ENCODE measurements around the gene GNAS-AS1.

Gene GNAS-AS1

DNA sequence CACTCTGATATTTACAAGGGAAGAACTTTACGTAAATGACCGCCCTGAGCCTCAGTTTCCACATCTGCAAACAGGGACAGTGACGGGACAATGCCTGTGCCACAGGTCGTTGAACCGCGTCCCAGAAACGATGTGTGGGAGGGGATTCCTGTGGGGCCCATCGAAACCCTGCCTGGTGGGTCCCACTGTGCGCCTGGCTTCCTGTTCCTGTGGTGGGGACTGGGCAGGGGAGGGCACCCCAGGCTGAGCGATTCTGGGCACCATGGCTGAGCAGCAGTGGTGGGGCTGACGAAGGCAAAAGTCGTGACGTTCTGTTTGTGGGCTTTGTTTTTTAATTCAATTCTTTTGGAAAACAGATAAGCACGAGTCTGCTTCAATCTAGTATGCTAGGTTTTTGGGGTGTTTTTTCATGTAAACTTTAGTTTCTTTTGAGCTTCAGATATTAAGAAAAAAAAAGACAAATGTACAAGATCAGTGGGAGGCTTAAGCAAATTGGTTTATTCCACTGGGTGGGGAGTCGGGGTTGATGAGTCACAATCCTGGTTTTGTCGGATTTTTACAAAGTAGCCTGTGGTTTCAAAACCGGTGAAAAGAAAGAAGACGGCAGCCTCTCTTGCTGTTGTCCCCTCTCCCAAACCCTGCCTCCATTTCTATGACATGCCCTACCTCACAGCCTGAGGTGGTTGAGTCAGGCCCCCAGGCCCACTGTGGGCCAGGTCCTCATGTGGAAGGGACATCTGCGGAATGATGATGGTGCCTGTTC, 40.4 kb downstream of the GNAS-AS1 start:
- Histone ChIP-seq H2BK120ac (ENCODE audit: low read depth, low read length) (no peak overlapping the region), H3K4me1 (ENCODE audit: control insufficient read depth, insufficient read depth, low read depth, low read length) (peaks cover 6% of the 10 kb centered on the region), H3K4ac (ENCODE audit: low read depth in 1 of 2, low read length in 2 of 2) (no peak overlapping the region), H2BK5ac (ENCODE audit: low read depth, low read length, poor library complexity, severe bottlenecking) (no peak overlapping the region), H3K23ac (ENCODE audit: low read length in 2 of 2) (no peak overlapping the region), H2AK5ac (ENCODE audit: low read length, severe bottlenecking) (no peak overlapping the region), H4K8ac (ENCODE audit: low read length) (no peak overlapping the region), H3K18ac (ENCODE audit: low read depth in 1 of 2, low read length in 2 of 2) (no peak overlapping the region), H3K9me3 (ENCODE audit: control insufficient read depth, low read length) (no peaks in the 10 kb centered on the region), H3K14ac (ENCODE audit: low read length in 2 of 2) (no peak overlapping the region), H3K79me1 (replicated peaks; ENCODE audit: low read length, poor library complexity, severe bottlenecking) (no peaks in the 10 kb centered on the region), H4K91ac (ENCODE audit: low read length) (no peak overlapping the region), H3K27me3 (ENCODE audit: control insufficient read depth in 1 of 2, insufficient read depth in 1 of 2, low read length in 2 of 2) (peaks cover 19 to 71% of the 10 kb centered on the region in 2 experiments), H3K36me3 (ENCODE audit: control insufficient read depth in 1 of 2, insufficient read depth in 2 of 2, low read depth in 1 of 2, low read length in 2 of 2) (no peaks in the 10 kb centered on the region), H3K9ac (ENCODE audit: low read length) (peak overlapping the region; percentile 22), H2AFZ (ENCODE audit: low read depth, low read length) (no peak overlapping the region), H2BK15ac (ENCODE audit: low read depth, poor library complexity, severe bottlenecking) (no peak overlapping the region), H3K27ac (ENCODE audit: low read length, poor library complexity, severe bottlenecking) (no peak overlapping the region), H3K4me2 (ENCODE audit: low read length, poor library complexity, severe bottlenecking) (no peak overlapping the region), H2BK12ac (ENCODE audit: low read length in 2 of 2) (no peak overlapping the region), H3K4me3 (ENCODE audit: insufficient read depth in 1 of 2, low read depth in 1 of 2, low read length in 2 of 2) (no peak overlapping the region)
- DNase-seq = no peak
- WGBS = 85% methylated on average over 19 of the region's 19 CpGs

DNA sequence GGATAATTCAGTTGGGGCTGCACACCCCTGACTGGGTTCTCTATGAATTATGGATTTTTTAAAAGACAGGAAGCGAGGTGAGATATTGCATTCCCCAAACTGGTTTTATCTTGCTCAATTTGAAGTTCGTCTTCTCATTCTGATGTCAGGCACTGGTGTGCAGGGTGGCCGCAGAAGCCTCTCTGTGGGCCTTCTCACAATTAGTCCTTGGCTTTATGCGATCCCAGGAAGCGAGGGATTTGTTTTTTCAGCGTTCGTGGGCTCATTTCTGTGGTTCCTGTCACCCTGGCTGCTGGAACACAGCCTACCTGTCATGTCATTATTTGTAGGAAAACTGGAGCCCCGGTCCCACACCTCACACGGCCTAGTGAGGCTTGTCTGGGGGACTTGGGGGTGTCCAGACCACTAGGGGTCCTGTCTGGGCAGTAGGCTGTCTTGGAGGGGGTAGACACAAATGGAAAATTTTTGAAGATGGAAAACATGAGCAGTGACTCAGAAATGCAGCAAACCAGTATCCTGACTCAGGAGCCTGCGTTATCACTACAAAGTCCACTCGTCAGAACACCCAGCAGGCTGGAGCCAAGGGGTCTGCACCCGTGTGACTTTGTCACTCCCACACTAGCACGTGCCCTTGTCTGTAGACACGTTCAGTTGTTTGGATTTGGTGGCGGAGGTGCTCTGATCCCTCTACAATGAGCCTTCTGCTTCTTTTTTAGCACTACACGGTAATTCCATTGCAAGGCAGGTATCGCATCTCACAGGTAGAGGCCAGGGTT, 42.2 kb downstream of the GNAS-AS1 start:
- Histone ChIP-seq H3K79me1 (replicated peaks; ENCODE audit: low read length, poor library complexity, severe bottlenecking) (no peaks in the 10 kb centered on the region), H3K27ac (ENCODE audit: low read length, poor library complexity, severe bottlenecking) (no peak overlapping the region), H3K4me3 (ENCODE audit: insufficient read depth in 1 of 2, low read depth in 1 of 2, low read length in 2 of 2) (no peak overlapping the region), H3K27me3 (ENCODE audit: control insufficient read depth in 1 of 2, insufficient read depth in 1 of 2, low read length in 2 of 2) (peaks cover 23 to 83% of the 10 kb centered on the region in 2 experiments), H3K4me1 (ENCODE audit: control insufficient read depth, insufficient read depth, low read depth, low read length) (peaks cover 6% of the 10 kb centered on the region), H2AK5ac (ENCODE audit: low read length, severe bottlenecking) (no peak overlapping the region), H2AFZ (ENCODE audit: low read depth, low read length) (no peak overlapping the region), H2BK120ac (ENCODE audit: low read depth, low read length) (no peak overlapping the region), H3K4ac (ENCODE audit: low read depth in 1 of 2, low read length in 2 of 2) (no peak overlapping the region), H2BK12ac (ENCODE audit: low read length in 2 of 2) (no peak overlapping the region), H3K4me2 (ENCODE audit: low read length, poor library complexity, severe bottlenecking) (no peak overlapping the region), H3K9me3 (ENCODE audit: control insufficient read depth, low read length) (no peaks in the 10 kb centered on the region), H3K23ac (ENCODE audit: low read length in 2 of 2) (no peak overlapping the region), H2BK15ac (ENCODE audit: low read depth, poor library complexity, severe bottlenecking) (no peak overlapping the region), H2BK5ac (ENCODE audit: low read depth, low read length, poor library complexity, severe bottlenecking) (no peak overlapping the region), H3K9ac (ENCODE audit: low read length) (no peak overlapping the region), H4K8ac (ENCODE audit: low read length) (no peak overlapping the region), H3K18ac (ENCODE audit: low read depth in 1 of 2, low read length in 2 of 2) (no peak overlapping the region), H3K36me3 (ENCODE audit: control insufficient read depth in 1 of 2, insufficient read depth in 2 of 2, low read depth in 1 of 2, low read length in 2 of 2) (no peaks in the 10 kb centered on the region), H3K14ac (ENCODE audit: low read length in 2 of 2) (no peak overlapping the region), H4K91ac (ENCODE audit: low read length) (no peak overlapping the region)
- WGBS = 85% methylated on average over 17 of the region's 17 CpGs
- DNase-seq = no peak

DNA sequence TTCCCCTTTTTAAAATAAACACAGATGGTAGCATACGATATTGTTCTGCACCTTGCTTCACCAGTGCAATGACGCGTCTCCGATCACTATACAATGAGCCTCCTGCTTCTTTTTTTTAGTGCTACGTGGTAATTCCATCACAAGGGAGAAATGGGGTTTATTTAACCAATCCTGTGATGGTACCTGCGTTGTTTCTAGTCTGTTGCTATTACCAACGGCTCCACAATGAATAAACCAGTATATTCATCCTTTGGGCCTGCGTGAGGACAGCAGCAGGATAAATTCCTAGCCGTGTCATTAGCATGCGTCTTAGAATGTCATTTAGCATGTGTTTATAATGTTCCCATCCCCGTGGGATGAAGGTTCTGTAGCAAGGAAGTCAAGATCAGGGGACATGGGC, 42.9 kb downstream of the GNAS-AS1 start:
- Histone ChIP-seq H3K18ac (ENCODE audit: low read depth in 1 of 2, low read length in 2 of 2) (no peak overlapping the region), H4K8ac (ENCODE audit: low read length) (no peak overlapping the region), H2AK5ac (ENCODE audit: low read length, severe bottlenecking) (no peak overlapping the region), H2BK15ac (ENCODE audit: low read depth, poor library complexity, severe bottlenecking) (no peak overlapping the region), H3K27me3 (ENCODE audit: control insufficient read depth in 1 of 2, insufficient read depth in 1 of 2, low read length in 2 of 2) (peaks cover 29 to 83% of the 10 kb centered on the region in 2 experiments), H3K23ac (ENCODE audit: low read length in 2 of 2) (no peak overlapping the region), H3K4ac (ENCODE audit: low read depth in 1 of 2, low read length in 2 of 2) (no peak overlapping the region), H2AFZ (ENCODE audit: low read depth, low read length) (no peak overlapping the region), H2BK120ac (ENCODE audit: low read depth, low read length) (no peak overlapping the region), H3K4me2 (ENCODE audit: low read length, poor library complexity, severe bottlenecking) (no peak overlapping the region), H3K9ac (ENCODE audit: low read length) (no peak overlapping the region), H4K91ac (ENCODE audit: low read length) (no peak overlapping the region), H3K79me1 (replicated peaks; ENCODE audit: low read length, poor library complexity, severe bottlenecking) (no peaks in the 10 kb centered on the region), H3K9me3 (ENCODE audit: control insufficient read depth, low read length) (no peaks in the 10 kb centered on the region), H2BK5ac (ENCODE audit: low read depth, low read length, poor library complexity, severe bottlenecking) (no peak overlapping the region), H2BK12ac (ENCODE audit: low read length in 2 of 2) (no peak overlapping the region), H3K4me3 (ENCODE audit: insufficient read depth in 1 of 2, low read depth in 1 of 2, low read length in 2 of 2) (no peak overlapping the region), H3K27ac (ENCODE audit: low read length, poor library complexity, severe bottlenecking) (no peak overlapping the region), H3K36me3 (ENCODE audit: control insufficient read depth in 1 of 2, insufficient read depth in 2 of 2, low read depth in 1 of 2, low read length in 2 of 2) (no peaks in the 10 kb centered on the region), H3K14ac (ENCODE audit: low read length in 2 of 2) (no peak overlapping the region), H3K4me1 (ENCODE audit: control insufficient read depth, insufficient read depth, low read depth, low read length) (peaks cover 6% of the 10 kb centered on the region)
- DNase-seq = no peak
- 81% methylated on average over 11 of the region's 11 CpGs for WGBS

DNA sequence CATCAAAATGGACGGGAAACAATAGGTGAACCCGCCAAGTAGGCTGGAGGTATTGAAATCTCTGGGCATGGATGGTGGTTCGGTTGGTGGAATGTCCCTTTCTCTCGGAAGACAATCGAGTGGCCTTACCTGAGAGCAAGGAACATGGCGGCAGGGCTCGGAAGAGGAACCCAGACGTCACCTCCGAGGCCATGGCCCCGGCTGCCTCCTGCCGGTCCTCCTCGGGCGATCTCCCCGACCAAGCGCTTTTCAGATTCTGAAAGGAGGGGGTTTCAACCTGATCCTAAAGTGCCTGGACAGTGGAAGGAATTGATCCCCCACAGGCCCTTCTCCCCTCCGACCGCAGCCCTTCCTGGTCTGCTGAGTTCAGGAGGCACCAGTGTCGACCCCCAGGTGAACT, 47.2 kb downstream of the GNAS-AS1 start:
- Histone ChIP-seq H3K27ac (ENCODE audit: low read length, poor library complexity, severe bottlenecking) (no peak overlapping the region), H3K9ac (ENCODE audit: low read length) (no peak overlapping the region), H2BK12ac (ENCODE audit: low read length in 2 of 2) (no peak overlapping the region), H3K4ac (ENCODE audit: low read depth in 1 of 2, low read length in 2 of 2) (no peak overlapping the region), H2AFZ (ENCODE audit: low read depth, low read length) (no peak overlapping the region), H4K8ac (ENCODE audit: low read length) (no peak overlapping the region), H3K9me3 (ENCODE audit: control insufficient read depth, low read length) (no peaks in the 10 kb centered on the region), H3K23ac (ENCODE audit: low read length in 2 of 2) (no peak overlapping the region), H3K27me3 (ENCODE audit: control insufficient read depth in 1 of 2, insufficient read depth in 1 of 2, low read length in 2 of 2) (peaks cover 29 to 65% of the 10 kb centered on the region in 2 experiments), H3K4me1 (ENCODE audit: control insufficient read depth, insufficient read depth, low read depth, low read length) (no peaks in the 10 kb centered on the region), H2BK120ac (ENCODE audit: low read depth, low read length) (no peak overlapping the region), H3K4me3 (ENCODE audit: insufficient read depth in 1 of 2, low read depth in 1 of 2, low read length in 2 of 2) (no peak overlapping the region), H2BK15ac (ENCODE audit: low read depth, poor library complexity, severe bottlenecking) (no peak overlapping the region), H4K91ac (ENCODE audit: low read length) (no peak overlapping the region), H3K4me2 (ENCODE audit: low read length, poor library complexity, severe bottlenecking) (no peak overlapping the region), H2AK5ac (ENCODE audit: low read length, severe bottlenecking) (no peak overlapping the region), H3K14ac (ENCODE audit: low read length in 2 of 2) (no peak overlapping the region), H3K18ac (ENCODE audit: low read depth in 1 of 2, low read length in 2 of 2) (no peak overlapping the region), H3K79me1 (replicated peaks; ENCODE audit: low read length, poor library complexity, severe bottlenecking) (no peaks in the 10 kb centered on the region), H2BK5ac (ENCODE audit: low read depth, low read length, poor library complexity, severe bottlenecking) (no peak overlapping the region), H3K36me3 (ENCODE audit: control insufficient read depth in 1 of 2, insufficient read depth in 2 of 2, low read depth in 1 of 2, low read length in 2 of 2) (no peaks in the 10 kb centered on the region)
- WGBS = 93% methylated on average over 17 of the region's 18 CpGs
- no peak for DNase-seq
